Eye (tissue), 1 donor: ENCODE results near the gene FBXO28.
A peak's percentile ranks its signal among the peaks of the same experiment; 100 is the strongest.
"Not testable (repeated sequence)": the region's sequence is repeated elsewhere in the genome, so short reads cannot be mapped to it uniquely, and the experiment has no call there.

Experiments used
- DNase-seq: peaks from one replicate; pipeline ENCODE4 v3.0.0-alpha.2; 2015

Gene FBXO28

GRCh38 chr1:224192082-224192788 is 78.3 kb downstream of the FBXO28 start:
- DNase-seq: no peak

GRCh38 chr1:224193319-224193966 is 79.5 kb downstream of the FBXO28 start:
- no peak for DNase-seq

- no peak for DNase-seq
These were observed 83.1 kb downstream of the FBXO28 start for GRCh38 chr1:224196813-224197600.

- no peak for DNase-seq
These were observed 84.7 kb downstream of the FBXO28 start for GRCh38 chr1:224198572-224198971.

- DNase-seq: no peak
These were observed 85.8 kb downstream of the FBXO28 start for GRCh38 chr1:224199679-224200078.

- no peak for DNase-seq
These were observed 87.5 kb downstream of the FBXO28 start for GRCh38 chr1:224201383-224201782.

GRCh38 chr1:224201853-224202252 is 87.9 kb downstream of the FBXO28 start:
- no peak for DNase-seq

- DNase-seq: no peak
These were observed 89.5 kb downstream of the FBXO28 start for GRCh38 chr1:224203243-224204016.

GRCh38 chr1:224205438-224205840 is 91.5 kb downstream of the FBXO28 start:
- no peak for DNase-seq

- DNase-seq: not testable (repeated sequence)
These were observed 92.1 kb downstream of the FBXO28 start for GRCh38 chr1:224205931-224206538.

GRCh38 chr1:224211206-224211962 is 97.5 kb downstream of the FBXO28 start:
- DNase-seq: peak; percentile 59
